Measurements from ENCODE around the gene KNG1.
"Not testable (repeated sequence)": the region's sequence is repeated elsewhere in the genome, so short reads cannot be mapped to it uniquely, and the experiment has no call there.

Gene KNG1

GRCh38 chr3:186710694-186711093, 6.5 kb upstream of the KNG1 start:
- not testable (repeated sequence) for DNase-seq (ENCODE audit: low spot score)

- DNase-seq (ENCODE audit: low spot score), result no peak
Observed at GRCh38 chr3:186713499-186713898, 3.7 kb upstream of the KNG1 start.

GRCh38 chr3:186719945-186720739, 3.0 kb downstream of the KNG1 start:
- DNase-seq (ENCODE audit: low spot score), result no peak

- peak; percentile 19 for DNase-seq (ENCODE audit: low spot score)
Observed at GRCh38 chr3:186722457-186722856, 5.3 kb downstream of the KNG1 start.

- no peak for DNase-seq (ENCODE audit: low spot score)
Observed at GRCh38 chr3:186724911-186725310, 7.8 kb downstream of the KNG1 start.

- no peak for DNase-seq (ENCODE audit: low spot score)
Observed at GRCh38 chr3:186732169-186732766, 15.1 kb downstream of the KNG1 start.

GRCh38 chr3:186742618-186743380, 25.6 kb downstream of the KNG1 start:
- DNase-seq (ENCODE audit: low spot score), result no peak

- no peak for DNase-seq (ENCODE audit: low spot score)
Observed at GRCh38 chr3:186743666-186744065, 26.5 kb downstream of the KNG1 start.

GRCh38 chr3:186746008-186746407, 28.8 kb downstream of the KNG1 start:
- peak; percentile 13 for DNase-seq (ENCODE audit: low spot score)

- DNase-seq (ENCODE audit: low spot score), result no peak
Observed at GRCh38 chr3:186750316-186750715, 33.2 kb downstream of the KNG1 start.

GRCh38 chr3:186751480-186751879, 34.3 kb downstream of the KNG1 start:
- DNase-seq (ENCODE audit: low spot score), result no peak

- no peak for DNase-seq (ENCODE audit: low spot score)
Observed at GRCh38 chr3:186754006-186754405, 36.8 kb downstream of the KNG1 start.

GRCh38 chr3:186754871-186755270, 37.7 kb downstream of the KNG1 start:
- DNase-seq (ENCODE audit: low spot score), result no peak

GRCh38 chr3:186757214-186757613, 40.1 kb downstream of the KNG1 start:
- DNase-seq (ENCODE audit: low spot score), result no peak

GRCh38 chr3:186757686-186758220, 40.6 kb downstream of the KNG1 start:
- DNase-seq (ENCODE audit: low spot score), result no peak

- DNase-seq (ENCODE audit: low spot score), result no peak
Observed at GRCh38 chr3:186759231-186759930, 42.2 kb downstream of the KNG1 start.

- DNase-seq (ENCODE audit: low spot score), result peak; percentile 10
Observed at GRCh38 chr3:186760141-186760833, 43.1 kb downstream of the KNG1 start.

- DNase-seq (ENCODE audit: low spot score), result no peak
Observed at GRCh38 chr3:186760897-186761447, 43.8 kb downstream of the KNG1 start.

- no peak for DNase-seq (ENCODE audit: low spot score)
Observed at GRCh38 chr3:186772281-186772694, 55.1 kb downstream of the KNG1 start.

- DNase-seq (ENCODE audit: low spot score), result no peak
Observed at GRCh38 chr3:186772701-186773417, 55.7 kb downstream of the KNG1 start.
